GM19025 (cell line): Measurements from ENCODE around the gene ZSCAN22.
A peak's percentile ranks its signal among the peaks of the same experiment; 100 is the strongest.

Source experiments
- ATAC-seq: cut with Tn5 transposase; IDR thresholded peaks from one replicate; pipeline ENCODE4 v1.9.1; 2021; ENCODE audit warnings: mild to moderate bottlenecking, low read depth, moderate library complexity; ENCODE audit not compliant: unreplicated experiment

The ZSCAN22 gene

GRCh38 chr19:58317476-58318072, 9.2 kb upstream of the ZSCAN22 start:
- no peak for ATAC-seq

- no peak for ATAC-seq
These were observed 8.5 kb upstream of the ZSCAN22 start for GRCh38 chr19:58318297-58318696.

- no peak for ATAC-seq
These were observed 7.6 kb upstream of the ZSCAN22 start for GRCh38 chr19:58319241-58319640.

DNA sequence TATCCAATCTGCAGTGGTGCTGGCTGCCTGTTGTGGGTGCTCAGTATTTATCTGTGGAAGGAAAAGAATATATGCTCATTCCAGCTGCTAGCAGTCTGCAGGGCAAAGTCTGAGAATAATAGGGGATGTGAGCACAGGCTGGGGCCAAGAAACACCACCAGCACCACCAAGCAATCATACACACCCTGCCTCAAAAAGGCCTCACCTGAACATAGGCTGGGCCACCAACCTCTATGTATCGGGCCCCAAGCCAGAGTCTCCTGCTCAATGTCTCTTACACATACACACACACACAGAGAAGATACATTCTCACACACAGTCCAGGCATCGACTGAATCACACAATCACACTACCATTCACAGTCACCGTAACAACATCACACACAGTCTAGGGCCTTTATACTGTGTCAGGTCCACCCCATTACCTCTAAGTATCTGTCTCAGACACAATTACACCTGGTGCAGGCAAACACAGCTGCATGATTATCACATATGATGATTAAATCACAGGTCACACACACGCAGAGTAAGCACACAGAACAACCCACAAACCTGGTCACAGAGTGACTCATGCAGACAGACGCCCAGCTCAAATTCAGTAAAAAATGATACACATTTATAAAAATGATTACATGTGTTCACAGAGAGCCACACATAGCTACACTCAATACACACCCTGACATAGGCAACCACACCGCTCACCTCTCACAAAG, 1.3 kb upstream of the ZSCAN22 start:
- no peak for ATAC-seq

- ATAC-seq, result no peak
These were observed 287 bp upstream of the ZSCAN22 start for GRCh38 chr19:58326501-58326913.

DNA sequence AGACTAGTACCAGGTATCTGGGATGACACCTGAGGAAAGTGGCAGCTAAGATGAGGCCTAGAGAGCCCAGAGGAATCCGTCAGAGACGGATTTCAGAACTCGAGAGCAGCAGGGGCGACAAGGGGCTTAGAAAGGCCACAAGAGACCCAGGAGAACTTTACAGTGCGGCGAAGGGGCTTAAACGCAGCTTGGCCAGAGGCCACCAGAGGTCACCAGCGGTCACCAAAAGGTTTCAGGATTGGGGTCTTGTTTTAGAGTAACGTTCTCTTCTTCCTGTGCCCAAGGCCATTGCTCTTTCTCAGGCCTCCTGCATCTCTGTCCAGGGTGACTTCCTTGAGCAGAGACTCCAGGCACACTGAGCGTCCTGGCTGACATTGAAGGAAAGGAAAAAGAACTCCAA, 2.2 kb downstream of the ZSCAN22 start:
- ATAC-seq, result no peak

GRCh38 chr19:58330458-58330857, 3.7 kb downstream of the ZSCAN22 start:
- ATAC-seq, result no peak

GRCh38 chr19:58332697-58333096, 5.9 kb downstream of the ZSCAN22 start:
- no peak for ATAC-seq

- no peak for ATAC-seq
These were observed 8.0 kb downstream of the ZSCAN22 start for GRCh38 chr19:58334691-58335249.

- no peak for ATAC-seq
These were observed 8.8 kb downstream of the ZSCAN22 start for GRCh38 chr19:58335630-58336029.

DNA sequence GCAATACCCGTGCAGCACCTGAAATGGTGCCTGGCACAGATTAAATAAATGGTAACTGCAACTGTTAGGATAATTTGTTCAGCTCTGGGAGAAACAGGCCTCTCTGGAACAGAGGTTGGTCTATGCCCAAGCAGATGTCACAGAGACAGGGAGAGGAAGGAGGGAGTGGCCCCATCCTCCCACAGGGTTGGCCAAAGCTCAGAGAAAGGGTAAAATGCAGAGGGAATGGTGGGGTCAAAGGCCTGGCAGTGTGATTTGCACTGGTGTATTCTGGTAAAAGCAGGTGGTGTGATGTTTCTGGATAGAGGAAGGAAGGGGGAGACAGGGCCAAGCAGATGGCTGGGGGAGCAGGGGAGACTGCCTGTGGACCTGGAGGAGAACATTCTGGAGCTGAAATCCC, 9.4 kb downstream of the ZSCAN22 start:
- ATAC-seq, result no peak

GRCh38 chr19:58336820-58337219, 10.0 kb downstream of the ZSCAN22 start:
- ATAC-seq, result no peak

GRCh38 chr19:58338336-58338735, 11.5 kb downstream of the ZSCAN22 start:
- no peak for ATAC-seq

GRCh38 chr19:58338825-58339558, 12.2 kb downstream of the ZSCAN22 start:
- ATAC-seq, result no peak

- ATAC-seq, result no peak
These were observed 18.8 kb downstream of the ZSCAN22 start for GRCh38 chr19:58345558-58345957.

DNA sequence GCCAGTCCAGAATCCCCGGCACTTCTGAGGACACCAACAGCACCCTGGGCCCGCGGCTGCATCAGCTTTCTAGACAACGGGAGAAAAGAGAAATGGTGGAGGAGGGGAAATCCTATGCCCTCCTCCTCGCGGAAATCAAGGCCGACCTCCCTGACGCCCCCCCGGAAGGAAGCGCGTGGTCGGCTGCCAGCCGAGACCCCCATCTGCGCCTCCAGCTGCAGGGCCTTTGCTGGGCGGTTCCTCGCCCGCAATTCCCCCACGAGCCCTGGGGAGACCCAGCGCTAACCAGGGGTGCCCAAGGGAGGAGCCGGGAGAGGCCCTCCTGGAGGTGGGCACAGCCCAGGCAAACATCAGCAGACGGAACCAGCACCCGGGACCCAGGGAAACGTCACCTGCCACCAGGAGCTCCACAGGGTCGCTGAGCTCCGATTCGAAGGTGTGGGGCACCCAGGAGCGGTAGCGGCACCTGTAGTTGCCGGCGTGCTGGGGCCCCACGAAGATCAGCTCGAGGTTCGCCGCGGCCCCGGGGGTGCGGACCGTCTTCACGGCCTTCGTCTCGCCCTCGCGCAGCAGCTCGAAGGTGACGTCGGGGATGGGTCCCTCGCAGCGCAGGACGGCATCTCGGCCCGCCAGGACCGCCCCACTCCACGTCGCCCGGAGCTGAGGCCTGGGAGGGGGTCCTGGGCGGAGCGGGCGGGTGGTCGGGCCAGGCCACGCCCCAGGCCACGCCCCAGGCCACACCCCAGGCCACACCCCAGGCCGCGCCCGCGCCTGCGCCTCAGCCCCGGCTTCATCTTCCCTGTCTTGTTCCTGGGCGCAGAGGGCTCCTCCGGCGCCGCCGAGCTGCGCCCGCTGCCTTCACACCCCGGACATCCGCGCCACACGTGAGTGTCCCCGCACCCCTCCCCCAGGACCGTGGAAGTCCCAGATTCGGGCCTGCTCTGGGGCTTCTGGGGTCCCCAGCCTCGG, 20.5 kb downstream of the ZSCAN22 start:
- ATAC-seq, result peak; percentile 90

DNA sequence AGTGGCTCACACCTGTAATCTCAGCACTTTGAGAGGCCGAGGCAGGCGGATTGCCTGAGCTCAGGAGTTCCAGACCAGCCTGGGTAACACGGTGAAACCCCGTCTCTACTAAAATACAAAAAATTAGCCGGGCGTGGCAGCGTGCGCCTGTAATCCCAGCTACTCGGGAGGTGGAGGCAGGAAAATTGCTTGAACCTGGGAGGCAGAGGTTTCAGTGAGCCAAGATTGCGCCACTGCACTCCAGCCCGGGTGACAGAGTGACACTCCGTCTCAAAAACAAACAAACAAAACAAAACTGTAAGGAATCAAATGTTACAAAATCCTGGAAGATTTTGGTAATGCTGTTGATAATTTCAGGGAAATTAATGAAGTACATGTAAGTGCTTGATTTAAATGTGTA, 21.3 kb downstream of the ZSCAN22 start:
- ATAC-seq, result peak; percentile 4

- no peak for ATAC-seq
These were observed 22.8 kb downstream of the ZSCAN22 start for GRCh38 chr19:58349590-58349989.

DNA sequence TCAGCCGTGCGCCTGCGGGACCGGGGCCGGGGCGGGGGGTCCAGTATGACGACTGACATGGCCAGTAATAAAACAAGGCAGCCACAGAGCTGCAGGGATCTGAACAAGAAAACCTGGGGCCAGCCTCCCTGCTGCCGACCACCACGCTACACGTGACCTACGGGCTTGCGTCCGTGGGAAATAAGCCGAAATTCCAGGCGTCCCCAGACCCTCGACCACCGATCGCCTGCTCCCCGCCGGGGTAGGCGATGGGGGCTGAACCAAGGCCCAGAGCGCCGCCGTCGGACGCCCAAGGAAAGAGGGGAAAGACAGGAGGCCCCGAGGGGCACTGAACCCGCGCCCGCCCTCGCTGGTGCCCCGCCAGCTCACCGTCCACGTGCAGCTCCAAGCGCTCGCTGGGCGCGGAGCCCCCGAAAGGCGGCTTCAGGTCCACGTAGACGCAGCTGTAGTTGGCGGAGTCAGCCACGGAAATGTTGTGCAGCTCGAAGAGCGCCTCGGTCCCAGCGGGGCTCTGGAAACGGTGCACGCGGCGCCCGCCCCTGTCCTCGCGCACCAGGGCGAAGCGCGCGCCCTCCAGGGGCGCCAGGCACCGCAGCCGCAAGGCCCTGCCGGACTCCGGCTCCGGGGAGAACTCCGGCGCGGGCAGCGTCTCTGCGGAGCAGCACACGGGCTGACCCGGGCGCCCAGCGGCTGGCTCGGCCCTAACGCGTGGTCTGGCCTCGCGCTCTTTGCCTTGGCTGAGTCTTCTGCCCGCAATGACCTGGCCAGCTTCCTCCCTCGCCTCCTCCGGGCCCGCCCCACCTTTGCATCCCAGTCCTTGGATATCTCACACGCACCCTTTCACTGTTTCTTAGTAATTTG, 23.4 kb downstream of the ZSCAN22 start:
- ATAC-seq, result no peak
